Measurements from ENCODE around the gene GBF1. TPM values are rescaled to one million over a fixed set of nuclear protein-coding genes. Genes with fewer than 3 reads are reported as not detected.

GBF1 gene
- total and polyA plus RNA-seq, 2 of the 13 experiments (the other 11 are each of a cell fraction or from before 2014, with no cell fraction given), result 17.1 to 21.9 TPM

DNA sequence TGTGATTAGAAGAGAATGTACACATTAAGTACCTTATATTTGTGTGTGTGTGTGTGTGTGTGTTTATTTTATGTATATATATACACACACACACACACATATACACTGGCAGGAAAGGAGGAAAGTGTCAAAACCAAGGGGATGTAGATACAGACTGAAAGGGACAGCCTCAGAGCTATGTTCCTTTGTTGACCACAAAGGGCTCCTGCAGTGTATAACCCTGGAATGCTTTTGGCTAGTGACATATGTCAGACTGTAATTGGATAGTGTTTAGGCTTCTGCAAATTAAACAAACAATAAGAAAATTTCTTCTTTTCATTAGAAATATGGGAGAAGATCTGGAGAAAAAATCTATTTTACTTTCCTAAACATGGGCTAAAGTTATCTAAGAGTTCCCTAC is 15.9 kb downstream of the GBF1 start:
- in situ Hi-C loops (cut with HindIII; ENCODE audit: extremely low pct_ligation_motif_present, low pct_unique_long_range_greater_than_20kb), result no loop called here
- intact Hi-C loops (cut with micrococcal nuclease; ENCODE audit: unreplicated experiment), result no loop called here
- Histone ChIP-seq H3K9me3 (ENCODE audit: low read length) (no peaks in the 10 kb centered on the region), H3K27ac (ENCODE audit: extremely low read length, insufficient read depth, low read length) (no peak overlapping the region), H3K79me2 (ENCODE audit: insufficient read depth, low read length) (peaks cover 28% of the 10 kb centered on the region), H4K20me1 (ENCODE audit: insufficient read depth, low read length) (peaks cover 7% of the 10 kb centered on the region), H3K4me1 (ENCODE audit: insufficient read depth, low read length) (peaks cover 16% of the 10 kb centered on the region), H3K27me3 (ENCODE audit: control insufficient read depth in 1 of 2, insufficient read depth in 2 of 2, low read length in 2 of 2) (no peaks in the 10 kb centered on the region), H3K4me2 (ENCODE audit: low read depth, low read length) (no peak overlapping the region), H2AFZ (ENCODE audit: low read length) (no peak overlapping the region), H3K9ac (ENCODE audit: insufficient read depth, low read depth, low read length) (no peak overlapping the region), H3K4me3 (replicated peaks in 1 of 3; ENCODE audit: insufficient read depth in 1 of 3, low read depth in 2 of 3, low read length in 3 of 3) (no peak overlapping the region), H3K36me3 (replicated peaks in 1 of 2; ENCODE audit: control insufficient read depth in 1 of 2, insufficient read depth in 2 of 2, low read length in 2 of 2) (peaks cover 8 to 58% of the 10 kb centered on the region in 2 experiments)
- CTCF ChIA-PET (ENCODE audit: low intra/inter-chr PET ratio, low total read pairs), result no interaction called here
- POLR2A ChIA-PET, result no interaction called here
- BruUV-seq (replicated peaks), result TSS peak; percentile 29
- no peak for ATAC-seq
- no peak for FAIRE-seq
- no peak for DNase-seq (ENCODE audit: low spot score)
- TF ChIP-seq SMAD3 (CRISPR knock-in tag; IDR thresholded peaks at IDR 0.05) (no peak), ZNF12 (CRISPR knock-in tag; IDR thresholded peaks at IDR 0.05) (no peak), ZFYVE20 (CRISPR knock-in tag; IDR thresholded peaks at IDR 0.05; ENCODE audit: borderline replicate concordance, low read depth) (no peak), ERF (CRISPR knock-in tag; IDR thresholded peaks at IDR 0.05) (no peak), KLF6 (CRISPR knock-in tag; IDR thresholded peaks at IDR 0.05) (no peak), PCBP2 (optimal IDR thresholded peaks at IDR 0.05; ENCODE audit: low read depth, low read length, poor library complexity, severe bottlenecking) (no peak), ZNF317 (CRISPR knock-in tag; IDR thresholded peaks at IDR 0.05) (no peak), ZNF3 (CRISPR knock-in tag; IDR thresholded peaks at IDR 0.05) (no peak), PRMT3 (CRISPR knock-in tag; IDR thresholded peaks at IDR 0.05; ENCODE audit: borderline replicate concordance, low read depth) (no peak), ZBTB42 (CRISPR knock-in tag; IDR thresholded peaks at IDR 0.05) (no peak), ZMYM3 (CRISPR knock-in tag; IDR thresholded peaks at IDR 0.05) (no peak)
- TF ChIP-seq, protein P1, sequence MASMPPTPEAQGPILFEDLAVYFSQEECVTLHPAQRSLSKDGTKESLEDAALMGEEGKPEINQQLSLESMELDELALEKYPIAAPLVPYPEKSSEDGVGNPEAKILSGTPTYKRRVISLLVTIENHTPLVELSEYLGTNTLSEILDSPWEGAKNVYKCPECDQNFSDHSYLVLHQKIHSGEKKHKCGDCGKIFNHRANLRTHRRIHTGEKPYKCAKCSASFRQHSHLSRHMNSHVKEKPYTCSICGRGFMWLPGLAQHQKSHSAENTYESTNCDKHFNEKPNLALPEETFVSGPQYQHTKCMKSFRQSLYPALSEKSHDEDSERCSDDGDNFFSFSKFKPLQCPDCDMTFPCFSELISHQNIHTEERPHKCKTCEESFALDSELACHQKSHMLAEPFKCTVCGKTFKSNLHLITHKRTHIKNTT (CRISPR knock-in tag; IDR thresholded peaks at IDR 0.05), result no peak
- TF ChIP-seq, protein P2, sequence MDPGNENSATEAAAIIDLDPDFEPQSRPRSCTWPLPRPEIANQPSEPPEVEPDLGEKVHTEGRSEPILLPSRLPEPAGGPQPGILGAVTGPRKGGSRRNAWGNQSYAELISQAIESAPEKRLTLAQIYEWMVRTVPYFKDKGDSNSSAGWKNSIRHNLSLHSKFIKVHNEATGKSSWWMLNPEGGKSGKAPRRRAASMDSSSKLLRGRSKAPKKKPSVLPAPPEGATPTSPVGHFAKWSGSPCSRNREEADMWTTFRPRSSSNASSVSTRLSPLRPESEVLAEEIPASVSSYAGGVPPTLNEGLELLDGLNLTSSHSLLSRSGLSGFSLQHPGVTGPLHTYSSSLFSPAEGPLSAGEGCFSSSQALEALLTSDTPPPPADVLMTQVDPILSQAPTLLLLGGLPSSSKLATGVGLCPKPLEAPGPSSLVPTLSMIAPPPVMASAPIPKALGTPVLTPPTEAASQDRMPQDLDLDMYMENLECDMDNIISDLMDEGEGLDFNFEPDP (CRISPR knock-in tag; conservative IDR thresholded peaks at IDR 0.05), result no peak
- TF ChIP-seq, protein P3, sequence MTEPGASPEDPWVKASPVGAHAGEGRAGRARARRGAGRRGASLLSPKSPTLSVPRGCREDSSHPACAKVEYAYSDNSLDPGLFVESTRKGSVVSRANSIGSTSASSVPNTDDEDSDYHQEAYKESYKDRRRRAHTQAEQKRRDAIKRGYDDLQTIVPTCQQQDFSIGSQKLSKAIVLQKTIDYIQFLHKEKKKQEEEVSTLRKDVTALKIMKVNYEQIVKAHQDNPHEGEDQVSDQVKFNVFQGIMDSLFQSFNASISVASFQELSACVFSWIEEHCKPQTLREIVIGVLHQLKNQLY (CRISPR knock-in tag; IDR thresholded peaks at IDR 0.05), result no peak
